AG09319 (cell line): Measurements from ENCODE around the gene FUS.

ENCODE experiments used
- DNase-seq: peaks from one replicate; pipeline ENCODE4 v3.0.0-alpha.2; 2010; ENCODE audit warnings: low read depth; ENCODE audit errors: extremely low read depth
- TF ChIP-seq, protein P1 (sequence below): IDR thresholded peaks from 2 replicates; pipeline ENCODE4 v1.5.1; 2011; ENCODE audit warnings: low read depth, mild to moderate bottlenecking, inconsistent platforms, low read length, moderate library complexity

The FUS gene

DNA sequence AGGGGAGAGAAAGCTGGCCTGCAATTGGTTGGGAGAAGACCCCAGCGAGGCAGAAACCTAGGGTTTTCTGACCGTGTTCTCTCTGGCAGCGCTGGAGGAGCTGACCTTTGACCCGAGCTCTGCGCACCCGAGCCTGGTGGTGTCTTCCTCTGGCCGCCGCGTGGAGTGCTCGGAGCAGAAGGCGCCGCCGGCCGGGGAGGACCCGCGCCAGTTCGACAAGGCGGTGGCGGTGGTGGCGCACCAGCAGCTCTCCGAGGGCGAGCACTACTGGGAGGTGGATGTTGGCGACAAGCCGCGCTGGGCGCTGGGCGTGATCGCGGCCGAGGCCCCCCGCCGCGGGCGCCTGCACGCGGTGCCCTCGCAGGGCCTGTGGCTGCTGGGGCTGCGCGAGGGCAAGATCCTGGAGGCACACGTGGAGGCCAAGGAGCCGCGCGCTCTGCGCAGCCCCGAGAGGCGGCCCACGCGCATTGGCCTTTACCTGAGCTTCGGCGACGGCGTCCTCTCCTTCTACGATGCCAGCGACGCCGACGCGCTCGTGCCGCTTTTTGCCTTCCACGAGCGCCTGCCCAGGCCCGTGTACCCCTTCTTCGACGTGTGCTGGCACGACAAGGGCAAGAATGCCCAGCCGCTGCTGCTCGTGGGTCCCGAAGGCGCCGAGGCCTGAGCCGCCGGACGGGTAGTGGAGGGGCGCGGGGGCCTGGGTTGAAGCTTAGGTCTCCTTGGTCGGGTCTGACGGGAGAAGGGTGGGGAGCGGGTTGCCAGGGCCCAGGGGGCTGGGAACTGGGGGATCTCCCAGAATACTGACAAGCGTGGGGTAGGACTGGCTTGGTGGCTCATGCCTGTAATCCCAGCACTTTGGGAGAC is 44.4 kb downstream of the FUS start:
- TF ChIP-seq, protein P1, sequence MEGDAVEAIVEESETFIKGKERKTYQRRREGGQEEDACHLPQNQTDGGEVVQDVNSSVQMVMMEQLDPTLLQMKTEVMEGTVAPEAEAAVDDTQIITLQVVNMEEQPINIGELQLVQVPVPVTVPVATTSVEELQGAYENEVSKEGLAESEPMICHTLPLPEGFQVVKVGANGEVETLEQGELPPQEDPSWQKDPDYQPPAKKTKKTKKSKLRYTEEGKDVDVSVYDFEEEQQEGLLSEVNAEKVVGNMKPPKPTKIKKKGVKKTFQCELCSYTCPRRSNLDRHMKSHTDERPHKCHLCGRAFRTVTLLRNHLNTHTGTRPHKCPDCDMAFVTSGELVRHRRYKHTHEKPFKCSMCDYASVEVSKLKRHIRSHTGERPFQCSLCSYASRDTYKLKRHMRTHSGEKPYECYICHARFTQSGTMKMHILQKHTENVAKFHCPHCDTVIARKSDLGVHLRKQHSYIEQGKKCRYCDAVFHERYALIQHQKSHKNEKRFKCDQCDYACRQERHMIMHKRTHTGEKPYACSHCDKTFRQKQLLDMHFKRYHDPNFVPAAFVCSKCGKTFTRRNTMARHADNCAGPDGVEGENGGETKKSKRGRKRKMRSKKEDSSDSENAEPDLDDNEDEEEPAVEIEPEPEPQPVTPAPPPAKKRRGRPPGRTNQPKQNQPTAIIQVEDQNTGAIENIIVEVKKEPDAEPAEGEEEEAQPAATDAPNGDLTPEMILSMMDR, result no peak
- DNase-seq, result no peak

DNA sequence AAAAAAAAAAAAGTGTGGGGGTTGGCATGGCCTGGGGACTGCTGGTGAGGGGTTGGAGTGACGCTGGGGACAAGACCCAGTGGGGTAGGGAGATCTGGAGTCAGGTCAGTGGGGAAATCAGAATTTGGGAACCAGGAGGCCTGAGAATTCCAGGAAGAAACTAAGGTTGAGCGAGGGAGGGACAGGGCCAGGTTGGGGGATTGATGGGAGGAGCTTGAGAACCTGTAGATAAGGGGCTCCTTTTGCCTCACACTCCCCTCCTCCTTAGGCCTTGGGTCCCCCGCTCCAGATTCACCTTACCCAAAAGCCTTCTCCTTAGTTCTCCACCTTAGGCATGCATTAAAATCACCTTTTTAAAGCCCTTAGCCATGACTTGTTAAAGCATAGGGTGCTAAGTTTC is 45.3 kb downstream of the FUS start:
- DNase-seq, result no peak
- TF ChIP-seq, protein P1, result no peak

DNA sequence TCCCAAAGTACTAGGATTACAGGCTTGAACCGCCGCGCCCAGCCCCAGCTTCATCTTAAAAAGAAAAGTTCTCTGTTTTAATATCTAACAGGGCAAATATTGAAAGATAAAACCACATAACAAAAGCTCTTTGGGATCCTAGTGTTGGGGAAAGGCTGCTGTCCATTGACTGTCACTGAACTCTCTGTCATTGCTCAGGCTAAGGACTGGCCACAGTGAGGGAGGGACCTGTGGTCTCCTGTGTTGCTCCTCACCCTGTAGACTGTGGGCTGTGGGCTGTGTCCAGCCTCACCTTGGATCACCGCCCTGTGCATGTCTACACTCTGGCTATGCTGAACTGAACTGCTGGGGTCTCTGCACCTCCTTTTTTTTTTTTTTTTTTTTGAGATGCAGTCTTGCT is 48.3 kb downstream of the FUS start:
- TF ChIP-seq, protein P1, result no peak
- no peak for DNase-seq

DNA sequence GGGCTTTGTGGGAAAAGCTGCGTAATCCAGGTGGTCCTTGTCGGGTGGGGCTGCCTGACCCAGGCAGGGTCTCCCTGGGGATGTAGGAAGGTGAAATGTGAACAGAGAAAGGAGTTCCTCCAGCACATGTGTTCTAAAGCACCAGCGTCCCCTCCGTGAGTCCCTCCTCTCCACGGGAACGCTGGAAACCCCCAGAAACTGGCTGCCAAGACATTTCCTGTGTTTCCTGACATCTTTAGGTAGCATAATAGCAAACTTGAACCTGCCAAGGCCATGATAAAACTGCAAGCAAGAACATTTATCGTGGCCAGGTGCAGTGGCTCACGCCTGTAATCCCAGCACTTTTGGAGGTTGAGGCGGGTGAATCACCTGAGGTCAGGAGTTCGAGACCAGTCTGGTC is 49.6 kb downstream of the FUS start:
- TF ChIP-seq, protein P1, result no peak
- no peak for DNase-seq

DNA sequence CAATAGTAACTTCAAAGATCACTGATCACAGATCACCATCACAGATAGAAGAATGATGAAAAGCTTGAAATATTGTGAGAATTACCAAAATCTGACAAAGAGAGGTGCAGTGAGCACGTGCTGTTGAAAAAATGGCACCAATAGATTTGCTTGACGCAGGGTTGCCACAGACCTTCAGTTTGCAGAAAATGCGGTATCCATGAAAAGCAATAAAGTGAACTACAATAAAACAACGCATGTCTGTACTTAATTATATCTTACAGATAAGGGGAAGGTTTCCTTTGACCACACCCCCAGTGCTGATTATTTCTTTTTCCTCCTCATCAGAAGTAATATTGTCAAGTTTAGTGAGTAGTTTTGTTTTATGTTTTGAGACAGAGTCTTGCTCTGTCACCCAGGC is 58.1 kb downstream of the FUS start:
- no peak for DNase-seq

More for the DNA sequence above, 58.1 kb downstream of the FUS start:
- TF ChIP-seq, protein P1, result no peak
